ENCODE results near the gene IFNLR1.

- no peak for TF ChIP-seq TSHZ2 (CRISPR knock-in tag; IDR thresholded peaks at IDR 0.05)
- no peak for TF ChIP-seq ZFP3 (CRISPR knock-in tag; IDR thresholded peaks at IDR 0.05)
- TF ChIP-seq PATZ1 (CRISPR knock-in tag; IDR thresholded peaks at IDR 0.05; ENCODE audit: borderline replicate concordance) = no peak
- no peak for TF ChIP-seq TCF4 (CRISPR knock-in tag; IDR thresholded peaks at IDR 0.05; ENCODE audit: borderline replicate concordance)
- TF ChIP-seq GLIS3 (CRISPR knock-in tag; IDR thresholded peaks at IDR 0.05) = no peak
- no peak for TF ChIP-seq ZFP30 (CRISPR knock-in tag; IDR thresholded peaks at IDR 0.05)
- no peak for TF ChIP-seq ZNF565 (CRISPR knock-in tag; conservative IDR thresholded peaks at IDR 0.05; ENCODE audit: low read depth)
- no peak for TF ChIP-seq ZNF8 (CRISPR knock-in tag; IDR thresholded peaks at IDR 0.05)
- no peak for TF ChIP-seq OSR1 (CRISPR knock-in tag; IDR thresholded peaks at IDR 0.05)
- no peak for TF ChIP-seq ZC3H10 (CRISPR knock-in tag; IDR thresholded peaks at IDR 0.05)
- no peak for TF ChIP-seq TOX (CRISPR knock-in tag; IDR thresholded peaks at IDR 0.05; ENCODE audit: borderline replicate concordance)
These were observed 24.9 kb downstream of the IFNLR1 start for GRCh38 chr1:24162201-24162600.

Measured in SK-N-SH treated with all-trans-retinoic acid at 6 μM for 48 hours (cell line).